PC-3 (cell line): ENCODE results near the gene ZNF557.

Experiments used
- CTCF ChIP-seq: fragments of 300-600 bp; sonication (generic); conservative IDR thresholded peaks from 2 replicates; pipeline ENCODE4 v1.5.1; 2017; ENCODE audit warnings: antibody characterized with exemption, low read depth, mild to moderate bottlenecking, low read length
- EZH2 ChIP-seq: fragments of 300-600 bp; sonication (generic); IDR thresholded peaks from one replicate; pipeline ENCODE4 v1.6.1; 2017; ENCODE audit warnings: antibody characterized with exemption, mild to moderate bottlenecking, low read length; ENCODE audit not compliant: unreplicated experiment
- EZH2phosphoT487 ChIP-seq: fragments of 300-600 bp; sonication (generic); IDR thresholded peaks from 2 replicates; pipeline ENCODE4 v1.6.1; 2018; ENCODE audit warnings: mild to moderate bottlenecking, antibody characterized with exemption, low read length, borderline replicate concordance

DNA sequence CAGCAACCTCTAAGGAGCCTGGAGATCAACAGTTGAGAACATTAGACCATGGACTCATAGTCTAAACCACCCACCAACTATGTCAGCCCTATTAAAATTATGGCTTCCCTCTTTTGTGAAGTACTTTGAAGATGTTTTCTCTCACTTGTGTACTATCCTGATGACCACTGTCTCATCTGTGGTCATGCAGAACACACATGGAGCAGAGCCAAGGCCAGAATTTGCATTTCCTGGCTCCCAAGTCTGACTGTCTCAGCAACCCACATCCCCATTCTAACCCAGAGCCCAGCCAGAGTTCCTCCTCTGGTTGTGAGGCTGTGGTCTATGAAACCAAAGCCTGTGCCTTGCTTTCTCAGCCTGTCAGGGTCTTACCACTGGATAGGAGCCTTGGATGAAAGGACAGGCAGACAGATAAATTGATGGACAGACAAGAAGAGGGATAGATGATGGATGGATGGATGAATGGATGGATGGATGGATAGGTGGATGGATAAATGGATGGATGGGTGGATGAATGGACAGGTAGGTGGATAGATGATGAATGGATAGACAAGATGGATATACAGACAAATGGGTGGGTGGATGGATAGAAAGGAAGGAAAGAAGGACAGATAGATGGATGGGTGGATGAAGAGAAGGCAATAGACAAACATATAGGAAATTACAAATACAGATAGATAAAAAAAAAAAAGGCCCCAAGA, 35.4 kb downstream of the ZNF557 start:
- no peak for TF ChIP-seq EZH2
- TF ChIP-seq CTCF = no peak
- no peak for TF ChIP-seq EZH2phosphoT487
